DOHH2 (cell line): ENCODE data around the gene WDR55.
"Not testable (repeated sequence)": the region's sequence is repeated elsewhere in the genome, so short reads cannot be mapped to it uniquely, and the experiment has no call there.

ENCODE experiments used
- H3F3A ChIP-seq: fragments of 200-600 bp; sonication (generic), shearing (Covaris generic); 2 replicates; pipeline ENCODE4 v1.6.0; 2016; ENCODE audit warnings: antibody characterized with exemption, mild to moderate bottlenecking; ENCODE audit not compliant: control insufficient read depth, insufficient read depth
- H3K27ac ChIP-seq: fragments of 200-600 bp; sonication (generic); 2 replicates; pipeline ENCODE4 v1.5.1; 2014; ENCODE audit warnings: low read depth, mild to moderate bottlenecking, low read length, moderate library complexity
- H3K27me3 ChIP-seq: fragments of 200-600 bp; sonication (generic); 2 replicates; pipeline ENCODE4 v1.6.1; 2014; ENCODE audit warnings: mild to moderate bottlenecking, low read length, mixed read lengths; ENCODE audit not compliant: control insufficient read depth
- H3K36me3 ChIP-seq: fragments of 200-600 bp; sonication (generic); 2 replicates; pipeline ENCODE4 v1.6.1; 2014; ENCODE audit warnings: mild to moderate bottlenecking, low read length, moderate library complexity, mixed read lengths; ENCODE audit not compliant: control insufficient read depth
- H3K4me1 ChIP-seq: fragments of 200-600 bp; sonication (generic); 2 replicates; pipeline ENCODE4 v1.6.1; 2014; ENCODE audit warnings: mild to moderate bottlenecking, low read length, mixed read lengths; ENCODE audit not compliant: control insufficient read depth
- H3K4me2 ChIP-seq: fragments of 200-600 bp; sonication (generic); 2 replicates; pipeline ENCODE4 v1.6.0; 2014; ENCODE audit warnings: mild to moderate bottlenecking, low read length, moderate library complexity
- H3K4me3 ChIP-seq: fragments of 200-600 bp; sonication (generic); 2 replicates; pipeline ENCODE4 v1.5.1; 2014; ENCODE audit warnings: mild to moderate bottlenecking, low read length, mixed read lengths
- H3K79me2 ChIP-seq: fragments of 200-600 bp; sonication (generic); 2 replicates; pipeline ENCODE4 v1.6.1; 2014; ENCODE audit warnings: mild to moderate bottlenecking, low read length, mixed read lengths; ENCODE audit not compliant: control insufficient read depth
- H3K9me2 ChIP-seq: fragments of 200-600 bp; sonication (generic); replicated peaks from 2 replicates; pipeline ENCODE4 v1.6.1; 2014; ENCODE audit warnings: mild to moderate bottlenecking, low read length, mixed read lengths; ENCODE audit not compliant: control insufficient read depth
- H3K9me3 ChIP-seq: fragments of 200-600 bp; sonication (generic); 2 replicates; pipeline ENCODE4 v1.6.1; 2014; ENCODE audit warnings: antibody characterized with exemption, low read length, mixed read lengths; ENCODE audit not compliant: control insufficient read depth, insufficient read depth
- H4K20me1 ChIP-seq: fragments of 200-600 bp; sonication (generic); 2 replicates; pipeline ENCODE4 v1.6.0; 2014; ENCODE audit warnings: low read depth, mild to moderate bottlenecking, antibody characterized with exemption, low read length, moderate library complexity; ENCODE audit not compliant: control insufficient read depth, insufficient read depth
- EZH2phosphoT487 ChIP-seq: fragments of 200-600 bp; sonication (generic); IDR thresholded peaks from 2 replicates; pipeline ENCODE4 v1.6.1; 2017; ENCODE audit warnings: borderline replicate concordance, mild to moderate bottlenecking, antibody characterized with exemption, low read length, moderate library complexity, mixed read lengths
- TF ChIP-seq, protein P1 (sequence below): fragments of 200-600 bp; sonication (generic); IDR thresholded peaks from one replicate; pipeline ENCODE4 v1.5.1; 2014; ENCODE audit warnings: antibody characterized with exemption, mild to moderate bottlenecking, low read depth, low read length; ENCODE audit not compliant: poor library complexity, severe bottlenecking

Gene WDR55

GRCh38 chr5:140713562-140714094, 48.9 kb downstream of the WDR55 start:
- Histone ChIP-seq H3K9me2 (no peaks in the 10 kb centered on the region), H3K79me2 (no peaks in the 10 kb centered on the region), H3K36me3 (no peaks in the 10 kb centered on the region), H3K27ac (no peak overlapping the region), H3K4me3 (no peak overlapping the region), H4K20me1 (no peaks in the 10 kb centered on the region), H3F3A (0 out of 2 replicates have a peak, but pooled peaks cover 3% of the 10 kb centered on the region), H3K27me3 (peaks cover 12% of the 10 kb centered on the region), H3K9me3 (no peaks in the 10 kb centered on the region), H3K4me1 (peaks cover 11% of the 10 kb centered on the region), H3K4me2 (no peak overlapping the region)
- TF ChIP-seq, protein P1, sequence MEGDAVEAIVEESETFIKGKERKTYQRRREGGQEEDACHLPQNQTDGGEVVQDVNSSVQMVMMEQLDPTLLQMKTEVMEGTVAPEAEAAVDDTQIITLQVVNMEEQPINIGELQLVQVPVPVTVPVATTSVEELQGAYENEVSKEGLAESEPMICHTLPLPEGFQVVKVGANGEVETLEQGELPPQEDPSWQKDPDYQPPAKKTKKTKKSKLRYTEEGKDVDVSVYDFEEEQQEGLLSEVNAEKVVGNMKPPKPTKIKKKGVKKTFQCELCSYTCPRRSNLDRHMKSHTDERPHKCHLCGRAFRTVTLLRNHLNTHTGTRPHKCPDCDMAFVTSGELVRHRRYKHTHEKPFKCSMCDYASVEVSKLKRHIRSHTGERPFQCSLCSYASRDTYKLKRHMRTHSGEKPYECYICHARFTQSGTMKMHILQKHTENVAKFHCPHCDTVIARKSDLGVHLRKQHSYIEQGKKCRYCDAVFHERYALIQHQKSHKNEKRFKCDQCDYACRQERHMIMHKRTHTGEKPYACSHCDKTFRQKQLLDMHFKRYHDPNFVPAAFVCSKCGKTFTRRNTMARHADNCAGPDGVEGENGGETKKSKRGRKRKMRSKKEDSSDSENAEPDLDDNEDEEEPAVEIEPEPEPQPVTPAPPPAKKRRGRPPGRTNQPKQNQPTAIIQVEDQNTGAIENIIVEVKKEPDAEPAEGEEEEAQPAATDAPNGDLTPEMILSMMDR = no peak
- TF ChIP-seq EZH2phosphoT487 = no peak

GRCh38 chr5:140716238-140716637, 51.5 kb downstream of the WDR55 start:
- H4K20me1 ChIP-seq, H3K9me3 ChIP-seq, H3K4me1 ChIP-seq, H3K4me3 ChIP-seq, H3K36me3 ChIP-seq, H3K79me2 ChIP-seq, H3K27me3 ChIP-seq, H3K9me2 ChIP-seq, H3F3A ChIP-seq, H3K4me2 ChIP-seq, H3K27ac ChIP-seq: not testable (repeated sequence)

- no peaks in the 10 kb centered on the region for H4K20me1 ChIP-seq
- no peak overlapping the region for H3K4me3 ChIP-seq
- no peak overlapping the region for H3K27ac ChIP-seq
- H3K79me2 ChIP-seq = no peaks in the 10 kb centered on the region
- no peak overlapping the region for H3K4me2 ChIP-seq
- no peaks in the 10 kb centered on the region for H3K4me1 ChIP-seq
- H3K27me3 ChIP-seq = no peaks in the 10 kb centered on the region
- H3K9me2 ChIP-seq = no peaks in the 10 kb centered on the region
- no peaks in the 10 kb centered on the region for H3K9me3 ChIP-seq
- H3F3A ChIP-seq = no peaks in the 10 kb centered on the region; the same call in 1 of the 2 replicates
- no peaks in the 10 kb centered on the region for H3K36me3 ChIP-seq
- no peak for TF ChIP-seq EZH2phosphoT487
- TF ChIP-seq, protein P1 = no peak
These were observed 53.5 kb downstream of the WDR55 start for GRCh38 chr5:140718266-140718592.

DNA sequence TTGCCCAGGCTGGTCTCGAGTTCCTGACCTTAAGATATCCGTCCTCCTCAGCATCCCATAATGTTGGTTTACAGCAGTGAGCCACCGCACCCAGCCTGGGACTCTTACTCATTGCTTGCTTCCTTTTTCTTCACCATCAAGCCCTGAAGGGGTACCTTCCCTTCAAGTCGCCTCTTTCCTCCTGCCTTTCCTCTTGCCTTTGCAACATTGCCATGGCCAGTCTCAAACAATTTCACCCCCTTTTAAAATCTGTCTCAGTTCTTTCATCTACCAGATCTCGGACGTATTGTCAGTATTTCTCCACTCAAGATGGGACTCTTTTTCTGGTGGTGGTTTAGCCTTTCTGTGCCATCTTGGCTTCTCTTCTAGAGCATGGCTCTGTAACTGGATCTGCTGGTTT, 56.0 kb downstream of the WDR55 start:
- H3K9me3 ChIP-seq, H3K27ac ChIP-seq, H3K36me3 ChIP-seq, H3K27me3 ChIP-seq, H3K4me3 ChIP-seq, H3K9me2 ChIP-seq, H3F3A ChIP-seq, H3K79me2 ChIP-seq, H3K4me1 ChIP-seq, H3K4me2 ChIP-seq, H4K20me1 ChIP-seq: not testable (repeated sequence)

DNA sequence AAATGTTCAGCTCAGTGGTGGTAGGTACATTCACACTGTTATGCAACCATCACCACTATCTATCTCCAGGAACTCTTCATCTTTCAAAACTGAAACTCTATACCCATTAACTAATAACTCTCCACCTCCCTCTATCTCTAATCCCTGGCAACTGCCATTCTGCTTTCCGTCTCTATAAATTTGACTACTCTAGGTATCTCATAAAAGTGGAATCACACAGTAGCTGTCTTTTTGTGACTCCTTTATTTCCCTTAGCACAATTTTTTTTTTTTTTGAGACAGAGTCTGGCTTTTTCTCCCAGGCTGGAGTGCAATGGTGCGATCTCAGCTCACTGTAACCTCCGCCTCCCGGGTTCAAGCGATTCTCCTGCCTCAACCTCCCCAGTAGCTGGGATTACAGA, 56.7 kb downstream of the WDR55 start:
- not testable (repeated sequence) for H3K4me3 ChIP-seq

More for the DNA sequence above, 56.7 kb downstream of the WDR55 start:
- H3K36me3 ChIP-seq, H3K4me1 ChIP-seq, H4K20me1 ChIP-seq, H3K79me2 ChIP-seq, H3K9me3 ChIP-seq, H3K4me2 ChIP-seq, H3K27me3 ChIP-seq, H3K9me2 ChIP-seq, H3K27ac ChIP-seq, H3F3A ChIP-seq: not testable (repeated sequence)
